Lower leg skin (tissue), 3 donors: ENCODE measurements around the gene ARHGAP28.

Experiments used
- CTCF ChIP-seq, 3 donors: fragments of 450-650 bp; IDR thresholded peaks; one replicate each; pipeline ENCODE4 v1.5.1; 2016; ENCODE audit warnings: antibody characterized with exemption in 3 of 3, mild to moderate bottlenecking in 3 of 3, moderate library complexity in 2 of 3
- POLR2A ChIP-seq, 2 donors: fragments of 450-650 bp; IDR thresholded peaks; one replicate each; pipeline ENCODE4 v1.6.1; 2016 to 2017; ENCODE audit warnings: antibody characterized with exemption in 2 of 2, mild to moderate bottlenecking in 1 of 2, moderate library complexity in 1 of 2

- TF ChIP-seq CTCF (IDR thresholded peaks at IDR 0.05) (no peak), POLR2A (IDR thresholded peaks at IDR 0.05) (no peak)
These were observed 91.8 kb downstream of the ARHGAP28 start for GRCh38 chr18:6821356-6821755.
